Measurements from ENCODE around the gene CHST3. TPM values are rescaled to one million over a fixed set of nuclear protein-coding genes. Genes with fewer than 3 reads are reported as not detected.
"Not testable (repeated sequence)": the region's sequence is repeated elsewhere in the genome, so short reads cannot be mapped to it uniquely, and the experiment has no call there.

The CHST3 gene, protein sequence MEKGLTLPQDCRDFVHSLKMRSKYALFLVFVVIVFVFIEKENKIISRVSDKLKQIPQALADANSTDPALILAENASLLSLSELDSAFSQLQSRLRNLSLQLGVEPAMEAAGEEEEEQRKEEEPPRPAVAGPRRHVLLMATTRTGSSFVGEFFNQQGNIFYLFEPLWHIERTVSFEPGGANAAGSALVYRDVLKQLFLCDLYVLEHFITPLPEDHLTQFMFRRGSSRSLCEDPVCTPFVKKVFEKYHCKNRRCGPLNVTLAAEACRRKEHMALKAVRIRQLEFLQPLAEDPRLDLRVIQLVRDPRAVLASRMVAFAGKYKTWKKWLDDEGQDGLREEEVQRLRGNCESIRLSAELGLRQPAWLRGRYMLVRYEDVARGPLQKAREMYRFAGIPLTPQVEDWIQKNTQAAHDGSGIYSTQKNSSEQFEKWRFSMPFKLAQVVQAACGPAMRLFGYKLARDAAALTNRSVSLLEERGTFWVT
- total RNA-seq, result 7.2 TPM

DNA sequence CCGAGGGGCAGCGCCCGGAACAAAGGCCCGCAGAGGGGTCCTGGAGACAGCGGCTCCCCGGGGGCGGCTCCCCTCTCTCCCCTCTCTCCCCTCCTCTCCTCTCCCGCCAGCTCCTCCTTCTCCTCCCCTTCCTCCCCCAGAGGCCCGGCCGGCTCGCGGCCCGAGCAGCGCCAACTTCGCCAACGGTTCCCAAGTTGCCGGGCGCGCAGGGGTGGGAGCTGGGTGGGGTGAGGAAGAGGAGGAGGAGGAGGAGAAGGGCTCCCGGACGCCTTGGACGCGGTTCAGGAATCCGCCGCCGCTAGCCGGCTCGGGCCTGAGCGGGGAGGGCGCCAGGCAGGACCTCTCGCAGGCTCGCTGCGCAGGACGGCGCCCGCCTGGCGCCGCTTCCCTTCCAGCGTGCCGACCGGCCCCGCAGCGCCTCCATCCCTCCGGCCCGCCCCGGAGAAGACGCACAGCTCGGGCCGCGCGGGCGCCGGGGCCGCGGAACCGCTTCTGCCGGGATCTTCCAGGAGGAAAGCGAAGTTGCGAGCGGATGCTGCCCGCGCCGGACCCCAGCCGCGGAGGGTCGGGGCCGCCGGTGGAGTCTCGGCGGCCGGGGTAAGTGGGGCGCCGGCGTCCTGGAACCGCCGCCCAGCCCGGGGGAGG lies at the start of gene CHST3:
CHST3 (plus strand) TSS at position 298 of the 645 bp plus-strand sequence. CDS start 41,448 bp downstream, outside the sequence.
- DNase-seq, result peak; percentile 22

DNA sequence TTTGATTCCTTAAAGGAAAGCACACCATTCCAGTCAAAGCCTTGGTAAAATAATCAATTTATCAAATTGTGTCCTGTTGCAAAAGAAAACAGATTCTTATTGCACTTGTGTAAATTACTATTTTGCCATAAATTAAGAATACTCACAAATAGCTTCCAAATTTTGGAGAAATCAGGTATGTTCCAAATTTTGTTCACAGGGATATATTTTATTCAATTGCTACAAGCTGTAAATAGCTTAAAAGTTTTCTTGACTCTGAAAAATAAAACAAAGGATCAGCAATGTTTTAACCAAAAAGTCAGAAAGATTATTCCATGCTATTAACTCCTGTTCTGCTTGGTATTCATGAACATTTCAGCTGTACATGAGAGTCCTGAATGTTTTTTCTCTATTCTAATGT lies 47.4 kb upstream of the CHST3 start:
- no peak for DNase-seq

DNA sequence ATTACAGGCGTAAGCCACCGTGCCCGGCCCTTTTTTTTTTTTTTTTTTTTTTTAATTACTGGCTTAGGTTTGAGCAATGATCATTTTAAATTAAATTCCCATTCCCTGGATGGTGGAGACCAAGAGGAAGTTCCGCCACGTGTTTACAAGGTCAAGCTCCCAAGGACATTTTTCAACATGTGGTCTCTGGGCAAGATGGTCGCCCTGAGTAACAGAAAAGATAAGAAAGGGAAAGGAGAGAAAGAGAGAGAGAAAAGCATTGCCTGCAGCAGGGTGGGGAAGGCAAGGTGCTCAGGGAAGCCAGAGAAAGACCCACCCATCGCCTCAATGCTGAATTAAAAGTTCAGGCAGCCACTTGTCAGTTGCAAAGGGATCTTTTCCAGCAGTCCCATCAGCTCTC lies 45.2 kb upstream of the CHST3 start:
- no peak for DNase-seq

DNA sequence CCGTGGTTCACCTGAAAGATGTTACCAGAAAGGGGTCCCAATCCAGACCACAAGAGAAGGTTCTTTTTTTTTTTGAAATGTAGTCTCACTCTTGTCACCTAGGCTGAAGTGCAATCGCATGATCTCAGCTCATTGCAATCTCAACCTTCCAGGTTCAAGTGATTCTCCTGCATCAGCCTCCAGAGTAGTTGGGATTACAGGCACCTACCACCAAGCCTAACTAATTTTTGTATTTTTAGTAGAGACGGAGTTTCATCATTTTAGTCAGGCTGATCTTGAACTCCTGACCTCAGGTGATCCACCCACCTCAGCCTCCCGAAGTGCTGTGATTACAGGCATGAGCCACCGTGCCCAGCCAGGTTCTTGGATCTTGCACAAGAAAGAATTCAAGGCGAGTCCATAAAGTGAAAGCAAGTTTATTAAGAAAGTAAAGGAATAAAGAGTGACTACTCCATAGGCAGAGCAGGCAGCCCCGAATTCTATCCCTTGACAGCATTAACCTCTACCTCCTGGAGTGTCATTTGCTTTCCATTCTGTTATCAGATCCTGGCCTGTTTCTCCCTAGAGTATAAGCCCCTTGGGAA lies 44.1 kb upstream of the CHST3 start:
- DNase-seq, result not testable (repeated sequence)

DNA sequence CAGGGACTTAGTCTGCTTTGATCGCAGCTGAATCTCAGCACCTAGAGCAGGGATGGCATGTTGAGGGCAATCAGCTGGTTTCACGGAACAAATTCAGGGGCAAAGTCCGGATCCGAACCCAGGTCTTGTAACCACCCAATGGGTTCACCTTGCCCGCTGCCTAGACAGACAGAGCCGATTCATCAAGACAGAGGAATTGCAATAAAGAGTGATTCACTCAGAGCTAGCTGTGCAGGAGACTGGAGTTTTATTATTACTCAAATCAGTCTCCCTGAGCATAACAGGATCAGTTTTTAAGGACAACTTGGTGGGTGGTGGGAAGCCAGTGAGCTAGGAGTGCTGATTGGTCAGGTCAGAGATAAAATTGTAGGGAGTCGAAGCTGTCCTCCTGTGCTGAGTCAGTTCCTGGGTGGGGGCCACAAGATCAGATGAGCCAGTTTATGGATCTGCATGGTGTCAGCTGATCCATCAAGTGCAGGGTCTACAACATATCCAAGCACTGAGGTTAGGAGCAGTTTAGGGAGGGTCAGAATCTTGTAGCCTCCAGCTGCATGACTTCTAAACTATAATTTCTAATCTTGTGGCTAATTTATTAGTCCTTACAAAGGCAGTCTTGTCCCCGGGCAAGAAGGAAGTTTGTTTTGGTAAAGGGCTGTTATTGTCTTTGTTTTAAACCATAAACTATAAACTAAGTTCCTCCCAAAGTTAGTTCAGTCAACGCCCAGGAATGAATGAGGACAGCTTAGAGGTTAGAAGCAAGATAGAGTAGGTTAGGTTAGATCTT lies 43.5 kb upstream of the CHST3 start:
- no peak for DNase-seq

DNA sequence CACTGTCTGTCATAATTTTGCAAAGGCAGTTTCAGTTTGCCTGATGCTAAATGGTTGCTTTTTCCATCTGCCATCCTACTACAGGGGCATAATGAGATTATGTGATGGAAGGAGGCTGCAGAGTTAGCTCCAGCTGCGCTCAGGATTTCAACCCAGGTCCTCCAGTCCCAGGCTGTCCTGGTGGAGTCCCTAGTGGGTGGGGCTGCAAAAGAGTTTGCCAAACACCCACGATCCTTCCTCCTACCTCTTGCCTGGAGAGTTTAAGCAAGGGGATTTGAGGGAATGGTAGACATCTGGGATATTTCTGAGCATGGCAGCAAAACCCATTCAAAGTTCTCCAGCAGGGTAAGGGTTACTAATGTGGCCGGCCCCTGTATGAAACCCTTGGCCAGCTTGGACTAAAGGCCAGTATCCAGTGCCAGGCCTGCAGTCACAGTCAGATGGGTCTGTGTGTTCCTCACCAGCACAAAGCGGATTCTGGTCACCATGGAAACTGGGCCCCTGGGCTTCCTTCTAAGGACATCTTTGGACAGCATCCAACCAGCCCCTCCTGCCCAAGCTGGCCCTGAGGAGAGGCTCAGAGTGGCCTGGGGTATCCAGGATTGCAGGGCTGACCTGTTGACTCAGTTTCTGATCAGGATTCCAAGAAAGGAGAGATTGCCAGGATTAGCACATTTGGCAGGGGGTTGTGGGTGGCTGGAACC lies 42.7 kb upstream of the CHST3 start:
- no peak for DNase-seq

DNA sequence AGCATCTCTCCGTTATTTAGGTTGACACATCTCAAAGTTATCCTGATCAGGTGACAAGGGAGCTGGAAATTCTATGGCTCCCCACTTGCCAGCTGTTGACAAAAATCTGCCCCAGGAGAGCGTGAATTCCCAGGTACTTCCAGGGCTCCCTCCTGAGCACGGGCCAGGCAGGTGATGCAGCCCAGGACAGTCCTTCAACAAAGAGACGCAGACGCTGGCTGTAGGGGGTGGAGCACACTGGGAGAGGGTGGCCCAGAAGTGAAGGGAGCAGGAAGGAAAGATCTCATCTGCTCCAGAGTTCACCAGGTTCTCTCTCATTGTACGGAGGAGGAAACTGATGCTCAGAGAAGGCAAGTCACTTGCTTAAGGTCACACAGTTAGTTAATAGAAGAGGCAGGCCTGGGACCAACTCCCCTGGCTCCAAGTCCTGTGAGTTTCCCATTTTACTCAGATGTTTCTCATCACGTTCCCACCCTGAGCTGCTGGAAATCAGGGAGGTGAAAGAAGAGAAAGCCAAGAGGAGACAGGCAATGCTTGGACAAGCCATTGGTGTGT lies 41.0 kb upstream of the CHST3 start:
- DNase-seq, result no peak

DNA sequence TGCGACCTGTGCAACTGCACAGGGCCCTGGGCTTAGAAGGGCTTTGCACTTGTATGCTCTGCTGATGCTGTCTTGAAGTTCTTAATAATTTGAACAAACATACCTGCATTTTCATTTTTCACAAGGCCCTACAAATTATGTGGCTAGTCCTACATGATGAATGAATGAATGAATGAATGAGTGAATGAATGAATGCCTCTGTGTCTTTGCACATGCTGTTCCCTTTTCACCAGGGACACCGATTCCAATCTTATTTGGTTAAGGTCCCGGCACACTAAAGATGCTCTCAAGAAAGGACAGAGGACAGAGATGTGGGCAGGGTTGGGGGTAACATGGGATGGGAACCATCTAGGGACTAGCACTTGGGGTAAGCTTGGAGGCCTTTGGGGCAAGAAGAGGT lies 39.4 kb upstream of the CHST3 start:
- no peak for DNase-seq

DNA sequence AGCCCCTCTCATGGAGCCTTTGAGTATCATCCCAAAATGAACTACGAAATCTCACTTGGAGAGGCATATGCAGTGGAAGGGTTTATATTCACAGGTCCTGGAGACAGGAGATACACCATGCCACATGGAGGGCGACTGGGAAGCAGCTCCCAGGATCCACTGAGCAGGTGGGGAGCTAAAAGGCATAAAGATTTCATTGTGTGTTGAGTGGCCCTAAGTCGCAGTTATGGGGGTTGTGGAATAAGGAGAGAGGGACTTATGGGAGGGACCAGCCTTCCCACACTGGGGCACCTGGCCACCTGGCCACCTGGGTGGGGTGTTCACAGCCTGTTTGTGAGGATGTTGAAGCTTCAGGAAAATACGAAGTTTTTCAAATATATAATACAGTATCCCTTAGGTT lies 37.0 kb upstream of the CHST3 start:
- DNase-seq, result no peak

DNA sequence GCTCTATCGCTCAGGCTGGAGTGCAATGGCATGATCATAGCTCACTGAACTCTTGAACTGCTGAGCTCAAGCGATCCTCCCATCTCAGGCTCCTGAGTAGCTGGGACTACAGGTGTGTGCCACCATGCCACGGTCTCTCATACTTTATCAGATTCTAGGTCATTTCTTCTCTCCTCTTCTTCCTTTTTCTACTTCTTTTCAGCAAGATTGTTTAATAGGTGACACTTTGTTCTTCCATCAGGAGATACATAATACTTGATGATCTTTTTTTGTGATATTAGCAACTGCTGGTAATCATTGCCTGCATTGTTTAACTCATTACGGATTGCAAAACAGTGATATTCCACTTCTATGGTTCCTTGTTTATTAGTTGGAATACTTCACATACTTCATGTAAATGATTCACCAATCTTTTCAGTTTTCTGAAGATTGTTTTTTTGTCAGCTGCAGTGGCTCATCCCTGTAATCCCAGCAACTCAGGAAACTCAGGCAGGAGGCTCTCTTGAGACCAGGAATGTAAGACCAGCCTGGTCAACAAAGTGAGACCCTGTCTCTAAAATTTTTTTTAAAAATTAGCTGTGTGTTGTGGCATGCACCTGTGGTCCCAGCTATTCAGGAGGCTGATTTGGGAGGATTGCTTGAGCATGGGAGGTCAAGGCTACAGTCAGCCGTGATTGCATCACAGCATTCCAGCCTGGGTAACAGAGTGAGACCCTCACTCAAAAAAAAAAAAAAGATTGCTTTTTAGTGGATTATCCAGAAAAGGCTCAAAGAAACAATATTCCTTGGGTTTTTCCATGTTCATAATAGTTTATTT lies 36.2 kb upstream of the CHST3 start:
- no peak for DNase-seq

DNA sequence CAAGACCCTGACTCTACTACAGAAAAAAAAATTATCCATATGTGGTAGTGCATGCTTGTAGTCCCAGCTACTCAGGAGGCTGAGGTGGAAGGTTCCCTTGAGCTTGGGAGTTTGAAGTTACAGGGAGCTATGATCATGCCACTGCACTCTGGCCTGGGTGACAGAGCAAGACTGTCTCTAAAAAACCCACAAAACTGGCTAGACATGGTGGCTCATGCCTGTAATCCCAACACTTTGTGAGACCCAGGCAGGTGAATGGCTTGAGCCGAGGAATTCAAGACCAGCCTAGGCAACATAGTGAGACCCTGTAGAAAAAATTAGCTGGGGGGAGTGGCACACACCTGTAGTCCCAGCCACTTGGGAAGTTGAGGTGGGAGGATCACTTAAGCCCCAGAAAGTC lies 32.9 kb upstream of the CHST3 start:
- no peak for DNase-seq

DNA sequence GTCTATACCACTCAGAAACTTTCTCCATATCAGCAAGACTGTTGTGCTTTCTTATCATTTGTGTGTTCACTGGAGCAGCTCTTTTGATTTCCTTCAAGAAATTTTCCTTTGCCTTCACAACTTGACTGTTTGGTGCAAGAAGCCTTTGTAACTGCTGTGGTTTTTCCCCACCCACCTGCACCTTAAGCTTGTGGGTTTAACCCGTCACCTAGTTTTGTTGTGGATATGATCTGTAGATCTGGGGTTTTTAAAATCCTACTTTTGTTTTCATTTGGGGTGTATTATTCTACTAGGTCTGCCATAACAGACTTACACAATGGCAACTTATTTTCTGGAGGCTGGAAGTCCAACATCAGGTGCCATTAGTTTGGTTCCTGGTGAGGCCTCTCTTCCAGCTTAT lies 30.5 kb upstream of the CHST3 start:
- DNase-seq, result no peak

DNA sequence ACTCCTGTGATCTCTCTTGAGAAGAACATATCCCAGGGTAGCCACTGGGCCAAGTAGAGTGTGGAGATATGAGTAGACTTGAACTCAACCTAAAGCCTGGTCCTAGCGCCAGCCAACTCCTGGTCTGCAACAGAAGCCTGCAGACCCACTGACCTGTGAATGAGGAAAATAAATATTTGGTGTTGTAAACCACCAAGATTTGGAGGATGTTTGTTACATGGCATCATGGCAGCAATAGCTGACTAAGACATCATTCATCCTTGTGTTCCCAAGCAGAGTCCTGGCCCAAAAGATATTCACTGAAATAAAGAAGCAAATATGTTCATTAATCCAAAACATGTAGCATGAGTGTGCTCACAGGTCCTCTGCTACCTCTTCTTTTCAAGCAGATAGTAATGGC lies 26.0 kb upstream of the CHST3 start:
- DNase-seq, result no peak

DNA sequence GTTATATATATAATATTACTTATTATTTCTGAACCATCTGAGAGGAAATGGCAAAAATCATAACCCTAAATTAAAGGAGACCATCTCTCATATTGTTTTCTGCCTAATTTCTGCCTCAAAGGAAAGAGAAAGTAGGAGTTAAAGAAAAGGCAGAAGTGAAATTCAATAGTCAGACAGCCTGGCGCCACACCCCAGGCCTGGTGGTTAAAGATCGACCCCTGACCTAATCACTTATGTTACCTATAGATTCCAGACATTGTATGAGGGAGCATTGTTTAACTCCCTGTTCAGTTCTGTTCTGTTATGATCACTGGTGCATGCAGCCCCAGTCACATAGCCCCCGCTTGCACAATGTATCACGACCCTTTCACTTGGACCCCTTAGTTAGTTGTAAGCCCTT lies 24.9 kb upstream of the CHST3 start:
- no peak for DNase-seq

DNA sequence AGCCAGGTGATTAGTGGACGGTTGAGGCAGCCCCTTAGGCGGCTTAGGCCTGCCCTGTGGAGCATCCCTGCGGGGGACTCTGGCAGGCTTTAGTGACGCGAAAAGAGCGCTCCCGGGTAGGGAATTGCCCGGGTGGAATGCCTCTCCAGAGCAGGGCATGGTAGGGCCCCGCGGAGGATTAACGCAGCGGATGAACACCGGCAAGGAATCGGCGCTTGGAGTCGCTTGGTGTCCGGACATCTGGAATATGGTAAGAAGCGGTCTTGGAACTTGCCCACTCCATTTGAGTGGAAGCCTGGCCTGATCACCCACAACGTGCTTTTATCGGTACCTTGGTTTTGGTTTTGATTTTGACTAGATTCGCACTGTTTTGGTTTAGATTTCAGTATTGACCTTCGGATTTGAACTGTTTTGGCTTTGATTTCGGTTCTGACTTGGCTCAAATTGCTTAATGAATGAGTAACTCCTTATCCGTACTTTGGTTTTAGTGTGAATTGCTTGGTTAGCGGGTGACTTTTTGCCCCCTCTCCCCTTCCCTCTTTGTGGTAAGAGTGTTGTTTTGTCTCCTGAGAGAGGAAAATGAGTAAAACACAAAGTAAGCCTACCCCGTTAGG lies 24.2 kb upstream of the CHST3 start:
- DNase-seq, result no peak

DNA sequence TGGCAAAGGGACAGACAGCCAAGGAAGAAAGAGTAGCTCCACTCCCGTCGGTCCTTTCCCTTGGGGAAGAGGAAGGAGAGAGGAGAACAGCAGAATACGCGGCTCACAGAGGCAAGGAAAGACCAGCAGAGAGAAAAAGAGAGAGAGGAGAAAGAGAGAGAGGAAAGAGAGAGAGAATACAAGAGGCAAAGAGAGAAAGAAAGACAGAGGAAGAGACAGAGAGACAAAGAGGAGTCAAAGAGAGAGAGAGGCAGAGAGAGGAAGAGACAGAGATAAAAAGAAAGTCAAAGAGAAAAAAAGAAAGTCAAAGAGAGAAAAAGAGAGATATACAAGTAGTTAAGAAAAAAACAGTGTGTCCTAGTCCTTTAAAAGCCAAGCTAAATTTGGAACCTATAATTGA lies 23.4 kb upstream of the CHST3 start:
- DNase-seq, result no peak

DNA sequence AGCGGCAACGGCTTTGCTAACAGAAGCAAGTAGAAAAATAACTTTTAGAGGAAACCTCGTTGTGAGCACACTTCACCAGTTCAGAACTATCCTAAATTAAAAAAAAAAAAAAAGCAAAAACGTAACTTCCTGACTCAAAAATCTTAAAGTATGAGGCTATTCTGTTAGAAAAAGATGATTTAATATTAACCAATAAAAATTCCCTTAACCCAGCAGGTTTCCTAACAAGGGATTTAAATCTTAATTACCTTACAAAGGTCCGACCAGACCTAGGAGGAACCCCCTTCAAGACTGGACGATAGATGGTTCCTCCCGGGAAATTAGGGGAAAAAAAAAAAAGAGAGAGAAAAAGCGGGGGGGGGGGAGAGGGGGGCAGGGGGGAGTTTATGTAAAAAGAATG lies 22.9 kb upstream of the CHST3 start:
- no peak for DNase-seq

DNA sequence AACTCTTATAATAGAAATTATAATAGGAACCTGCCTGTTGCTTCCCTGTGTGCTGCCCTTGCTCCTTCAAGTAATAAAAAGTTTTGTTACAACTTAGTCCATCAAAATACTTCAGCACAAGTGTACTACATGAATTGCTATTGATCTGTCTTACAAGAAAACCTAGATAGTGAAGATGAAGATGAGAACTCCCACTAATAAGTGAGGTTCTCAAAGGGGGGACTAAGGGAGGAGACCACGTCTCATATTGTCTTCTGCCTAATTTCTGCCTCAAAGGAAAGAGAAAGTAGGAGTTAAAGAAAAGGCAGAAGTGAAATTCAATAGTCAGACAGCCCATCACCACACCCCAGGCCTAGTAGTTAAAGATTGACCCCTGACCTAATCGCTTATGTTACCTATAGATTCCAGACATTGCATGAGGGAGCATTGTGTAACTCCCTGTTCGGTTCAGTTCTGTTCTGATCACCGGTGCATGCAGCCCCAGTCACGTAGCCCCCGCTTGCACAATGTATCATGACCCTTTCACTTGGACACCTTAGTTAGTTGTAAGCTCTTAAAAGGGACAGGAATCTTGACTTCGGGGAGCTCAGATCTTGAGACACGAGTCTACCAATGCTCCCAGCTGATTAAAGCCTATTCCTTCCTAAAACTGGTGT lies 18.2 kb upstream of the CHST3 start:
- no peak for DNase-seq

DNA sequence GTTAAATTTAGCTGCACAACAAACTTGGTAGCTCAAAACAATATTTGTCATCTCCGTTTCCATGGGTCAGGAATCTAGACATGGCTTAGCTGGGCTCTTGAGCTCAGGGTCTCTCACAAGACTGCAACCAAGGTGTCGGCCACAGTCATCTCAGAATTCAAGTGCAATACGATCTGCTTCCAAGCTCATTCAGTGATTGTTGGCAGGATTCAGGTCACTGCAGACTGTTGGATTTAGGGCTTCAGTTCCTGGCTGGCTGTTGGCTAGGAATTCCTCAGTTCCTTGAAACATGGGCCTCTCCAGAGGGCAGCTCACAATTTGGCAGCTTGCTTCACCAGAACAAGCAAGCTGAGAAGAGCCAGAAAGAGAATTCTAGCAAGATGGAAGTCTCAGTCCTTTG lies 17.5 kb upstream of the CHST3 start:
- DNase-seq, result no peak
